IMR-90 (cell line): ENCODE results near the gene PLB1.

Experiments used
- CTCF ChIP-seq: conservative IDR thresholded peaks from 2 replicates; pipeline ENCODE4 v1.5.1; 2012; ENCODE audit warnings: mild to moderate bottlenecking, low read depth, low read length, improper control_type of control experiment
- MXI1 ChIP-seq: IDR thresholded peaks from 2 replicates; pipeline ENCODE4 v1.6.1; 2012; ENCODE audit warnings: low read depth, mild to moderate bottlenecking, low read length, moderate library complexity, borderline replicate concordance
- POLR2A ChIP-seq: IDR thresholded peaks from 2 replicates; pipeline ENCODE4 v1.6.1; 2012; ENCODE audit warnings: mild to moderate bottlenecking, low read depth, low read length
- RAD21 ChIP-seq: IDR thresholded peaks from 2 replicates; pipeline ENCODE4 v1.6.1; 2012; ENCODE audit warnings: low read length, improper control_type of control experiment

GRCh38 chr2:28516950-28517349, 21.1 kb downstream of the PLB1 start:
- TF ChIP-seq CTCF (no peak), MXI1 (no peak), POLR2A (no peak), RAD21 (no peak)
